Measurements from ENCODE around the gene SNX9. TPM values are rescaled to one million over a fixed set of nuclear protein-coding genes. Genes with fewer than 3 reads are reported as not detected.

Gene SNX9
- total RNA-seq, 1 experiment from 2014 or later: 31.3 TPM

DNA sequence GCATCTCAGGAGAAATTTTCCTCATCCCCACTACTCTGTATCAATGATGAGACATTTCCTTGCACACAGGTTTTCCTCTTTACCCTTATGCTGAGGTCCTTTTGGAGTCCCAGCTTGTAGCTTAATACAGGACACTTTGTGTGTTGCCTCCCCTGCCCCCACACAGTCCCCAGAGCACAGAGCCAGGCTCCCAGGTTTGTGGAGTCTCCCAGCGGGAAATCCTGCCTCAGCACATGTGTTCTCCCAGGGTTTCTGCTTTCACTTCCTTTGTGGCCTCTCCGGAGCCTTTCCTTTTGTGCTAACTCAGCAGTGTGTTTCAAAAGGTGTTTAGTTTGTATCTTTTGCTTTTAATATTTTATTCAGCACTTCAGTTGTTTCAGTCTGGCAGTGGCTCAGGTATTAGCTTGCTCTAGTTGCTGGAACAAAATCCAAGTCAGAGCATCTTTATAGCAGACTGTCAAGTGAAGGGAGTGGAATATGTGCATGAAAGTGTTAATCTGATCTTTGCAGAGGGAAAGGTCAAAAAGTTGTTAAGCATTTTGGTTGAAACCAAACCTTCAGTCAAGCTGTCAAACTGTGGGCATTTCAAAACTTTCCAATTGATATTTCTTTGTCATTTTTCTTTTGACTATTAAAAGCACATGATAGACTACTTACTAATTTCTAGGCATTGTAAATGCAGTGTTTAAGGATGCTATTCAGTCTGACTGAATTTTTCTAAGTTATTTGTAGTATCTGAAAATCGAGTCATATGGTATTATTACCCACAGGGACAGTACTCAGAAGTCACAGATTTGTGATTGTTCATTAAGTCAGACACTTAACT lies 8.6 kb downstream of the SNX9 start:
- Mint-ChIP-seq H3K27me3 (ENCODE audit: low read depth) (no peaks in the 10 kb centered on the region), H3K27ac (peak overlapping the region; percentile 66 to 97 (median 95)), H3K36me3 (ENCODE audit: insufficient read depth in 1 of 3, low read depth in 3 of 3) (peaks cover 9 to 15% (median 10%) of the 10 kb centered on the region in 3 experiments), H3K4me3 (peak overlapping the region; percentile 49 to 50), H3K9me3 (0 out of 5 replicates have a peak, but pooled peaks cover 0 to 2% of the 10 kb centered on the region in 2 experiments), H3K4me1 (peaks cover 60 to 62% of the 10 kb centered on the region in 2 experiments)
- Histone ChIP-seq H4K5ac (ENCODE audit: insufficient read length, low read depth, low read length) (no peak overlapping the region), H2BK12ac (ENCODE audit: insufficient read length, low read depth, low read length) (no peak overlapping the region), H3K9me3 (ENCODE audit: control insufficient read depth, low read depth, low read length) (no peaks in the 10 kb centered on the region), H3K14ac (ENCODE audit: insufficient read depth, low read length) (no peak overlapping the region), H4K20me1 (ENCODE audit: control insufficient read depth, insufficient read depth, insufficient read length) (no peaks in the 10 kb centered on the region), H3T11ph (ENCODE audit: low read length) (peak overlapping the region; percentile 9), H2AK5ac (ENCODE audit: insufficient read length, low read length) (no peak overlapping the region), H2BK5ac (ENCODE audit: insufficient read length, low read length) (no peak overlapping the region), H2BK15ac (ENCODE audit: low read depth, low read length) (no peak overlapping the region), H3K27me3 (ENCODE audit: insufficient read depth, low read length) (no peaks in the 10 kb centered on the region), H2BK20ac (ENCODE audit: low read depth, low read length, poor library complexity, severe bottlenecking) (no peak overlapping the region), H3K4me1 (ENCODE audit: insufficient read depth, low read length) (peaks cover 29% of the 10 kb centered on the region), H3K79me2 (ENCODE audit: insufficient read depth, low read length) (peaks cover 49% of the 10 kb centered on the region), H3K23ac (ENCODE audit: insufficient read length, low read depth, low read length) (no peak overlapping the region), H2BK120ac (ENCODE audit: low read depth, low read length, poor library complexity, severe bottlenecking) (no peak overlapping the region), H3K27ac (ENCODE audit: insufficient read length, low read depth, low read length) (peak overlapping the region; percentile 89), H3K79me1 (ENCODE audit: insufficient read depth, low read depth, low read length, poor library complexity, severe bottlenecking) (peaks cover 6% of the 10 kb centered on the region), H2AFZ (ENCODE audit: low read length) (no peak overlapping the region), H3K9ac (ENCODE audit: extremely low read depth, insufficient read length, low read length) (no peak overlapping the region), H3K4me2 (ENCODE audit: insufficient read depth, insufficient read length, low read length) (peak overlapping the region; percentile 34), H4K8ac (replicated peaks; ENCODE audit: insufficient read length, low read depth, low read length) (no peak overlapping the region), H3K56ac (ENCODE audit: insufficient read length, low read depth, low read length) (no peak overlapping the region), H3K18ac (ENCODE audit: insufficient read length, low read depth, low read length) (no peak overlapping the region), H3K4ac (ENCODE audit: low read depth, low read length) (no peak overlapping the region), H3K23me2 (ENCODE audit: insufficient read length, low read depth, low read length, poor library complexity, severe bottlenecking) (no peaks in the 10 kb centered on the region), H4K91ac (ENCODE audit: insufficient read length, low read depth, low read length) (no peak overlapping the region)
- DNase-seq: peak; percentile 82
- TF ChIP-seq, protein P1, sequence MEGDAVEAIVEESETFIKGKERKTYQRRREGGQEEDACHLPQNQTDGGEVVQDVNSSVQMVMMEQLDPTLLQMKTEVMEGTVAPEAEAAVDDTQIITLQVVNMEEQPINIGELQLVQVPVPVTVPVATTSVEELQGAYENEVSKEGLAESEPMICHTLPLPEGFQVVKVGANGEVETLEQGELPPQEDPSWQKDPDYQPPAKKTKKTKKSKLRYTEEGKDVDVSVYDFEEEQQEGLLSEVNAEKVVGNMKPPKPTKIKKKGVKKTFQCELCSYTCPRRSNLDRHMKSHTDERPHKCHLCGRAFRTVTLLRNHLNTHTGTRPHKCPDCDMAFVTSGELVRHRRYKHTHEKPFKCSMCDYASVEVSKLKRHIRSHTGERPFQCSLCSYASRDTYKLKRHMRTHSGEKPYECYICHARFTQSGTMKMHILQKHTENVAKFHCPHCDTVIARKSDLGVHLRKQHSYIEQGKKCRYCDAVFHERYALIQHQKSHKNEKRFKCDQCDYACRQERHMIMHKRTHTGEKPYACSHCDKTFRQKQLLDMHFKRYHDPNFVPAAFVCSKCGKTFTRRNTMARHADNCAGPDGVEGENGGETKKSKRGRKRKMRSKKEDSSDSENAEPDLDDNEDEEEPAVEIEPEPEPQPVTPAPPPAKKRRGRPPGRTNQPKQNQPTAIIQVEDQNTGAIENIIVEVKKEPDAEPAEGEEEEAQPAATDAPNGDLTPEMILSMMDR (conservative IDR thresholded peaks at IDR 0.05): no peak
- WGBS (ENCODE audit: extremely low coverage, insufficient read length, low lambda C conversion rate): no CpG with 5 or more reads among the region's 3 CpGs

Measured in H9 (cell line).